SK-N-SH (cell line): Measurements from ENCODE around the gene WWP2. TPM values are rescaled to one million over a fixed set of nuclear protein-coding genes. Genes with fewer than 3 reads are reported as not detected.

Source experiments
- CTCF ChIA-PET: fragments of 300-600, 350-600 bp; formaldehyde crosslinking; extraction: SDS; loops from one replicate; lab custom pipeline; 2021; lab: Yijun Ruan, JAX
- POLR2A ChIA-PET: fragments of 350-600 bp; sonication (Branson Sonifier 250); formaldehyde crosslinking; extraction: SDS; loops from one replicate; lab custom pipeline; 2020; ENCODE audit warnings: antibody characterized with exemption, inconsistent platforms; lab: Yijun Ruan, JAX
- DNase-seq: peaks from one replicate; pipeline ENCODE4 v3.0.0; 2012
- H2AFZ ChIP-seq: fragments of 200-600 bp; sonication (generic); 2 replicates; pipeline ENCODE4 v1.8.1; 2016; ENCODE audit warnings: antibody characterized with exemption, mild to moderate bottlenecking, low read depth
- H3F3A ChIP-seq: fragments of 200-600 bp; sonication (generic); replicated peaks from 2 replicates; pipeline ENCODE3; 2016; ENCODE audit warnings: antibody characterized with exemption, mild to moderate bottlenecking; ENCODE audit not compliant: insufficient read depth
- H3K27ac ChIP-seq, 2 experiments: fragments of 200-500 bp in 1 of 2; fragments of 200-600 bp in 1 of 2; sonication (Bioruptor generic) in 1 of 2; sonication (generic), shearing (Covaris generic) in 1 of 2; 2 replicates each; pipeline versions ENCODE4 v1.5.1 to v1.6.1; 2014 to 2016; ENCODE audit warnings: low read depth in 2 of 2, inconsistent platforms in 1 of 2, low read length in 1 of 2, mild to moderate bottlenecking in 1 of 2, mixed read lengths in 1 of 2
- H3K27me3 ChIP-seq: fragments of 200-600 bp; sonication (generic), shearing (Covaris generic); 2 replicates; pipeline ENCODE4 v1.6.1; 2016; ENCODE audit warnings: mixed run types; ENCODE audit not compliant: insufficient read depth
- H3K36me3 ChIP-seq, 2 experiments: fragments of 200-500 bp in 1 of 2; fragments of 200-600 bp in 1 of 2; sonication (Bioruptor generic) in 1 of 2; sonication (generic) in 1 of 2; replicated peaks in 1 of 2; 2 replicates each; pipeline versions ENCODE3 to v1.5.1; 2014 to 2016; ENCODE audit warnings: low read length in 1 of 2, mild to moderate bottlenecking in 1 of 2; ENCODE audit not compliant: insufficient read depth in 2 of 2, control insufficient read depth in 1 of 2
- H3K4me1 ChIP-seq, 2 experiments: fragments of 200-500 bp in 1 of 2; fragments of 200-600 bp in 1 of 2; sonication (Bioruptor generic) in 1 of 2; sonication (generic), shearing (Covaris generic) in 1 of 2; 2 replicates each; pipeline versions ENCODE4 v1.5.1 to v1.6.1; 2014 to 2016; ENCODE audit warnings: low read depth in 1 of 2, low read length in 1 of 2, mixed run types in 1 of 2; ENCODE audit not compliant: insufficient read depth in 2 of 2, control insufficient read depth in 1 of 2
- H3K4me2 ChIP-seq: fragments of 200-600 bp; sonication (generic), shearing (Covaris generic); 2 replicates; pipeline ENCODE4 v1.6.1; 2017; ENCODE audit warnings: mixed run types
- H3K4me3 ChIP-seq, 2 experiments: fragments of 200-500 bp in 1 of 2; fragments of 200-600 bp in 1 of 2; sonication (Bioruptor generic) in 1 of 2; sonication (generic), shearing (Covaris generic) in 1 of 2; 2 replicates each; pipeline versions ENCODE4 v1.5.1 to v1.8.1; 2014 to 2016; ENCODE audit warnings: low read depth in 2 of 2, inconsistent platforms in 1 of 2, low read length in 1 of 2, mild to moderate bottlenecking in 1 of 2, mixed read lengths in 1 of 2, moderate library complexity in 1 of 2
- H3K79me2 ChIP-seq: fragments of 200-600 bp; sonication (generic); 2 replicates; pipeline ENCODE4 v1.8.1; 2017; ENCODE audit warnings: mild to moderate bottlenecking; ENCODE audit not compliant: insufficient read depth
- H3K9ac ChIP-seq: fragments of 200-600 bp; sonication (generic); 2 replicates; pipeline ENCODE4 v1.6.1; 2017; ENCODE audit warnings: mixed run types
- H3K9me2 ChIP-seq: fragments of 200-600 bp; sonication (generic); 2 replicates; pipeline ENCODE4 v1.6.1; 2017; ENCODE audit warnings: mixed run types
- H3K9me3 ChIP-seq: fragments of 200-600 bp; sonication (generic); 2 replicates; pipeline ENCODE4 v1.6.1; 2017; ENCODE audit warnings: mixed run types, mild to moderate bottlenecking, moderate library complexity
- H4K20me1 ChIP-seq: fragments of 200-600 bp; sonication (generic); 2 replicates; pipeline ENCODE4 v1.6.1; 2017; ENCODE audit warnings: mild to moderate bottlenecking, mixed run types; ENCODE audit not compliant: insufficient read depth
- ELF1 ChIP-seq: IDR thresholded peaks from 2 replicates; pipeline ENCODE4 v1.4.0; 2012
- EP300 ChIP-seq, 2 experiments: IDR thresholded peaks; 2 replicates each; pipeline versions ENCODE4 v1.4.0 to v1.6.1; 2012; ENCODE audit warnings: borderline replicate concordance in 1 of 2, low read depth in 1 of 2, low read length in 1 of 2
- EZH2phosphoT487 ChIP-seq: fragments of 200-600 bp; sonication (generic); IDR thresholded peaks from 2 replicates; pipeline ENCODE4 v1.6.1; 2017; ENCODE audit warnings: low read depth, mixed run types, mild to moderate bottlenecking, antibody characterized with exemption, moderate library complexity, borderline replicate concordance
- FOSL2 ChIP-seq: IDR thresholded peaks from 2 replicates; pipeline ENCODE4 v1.4.0; 2012; ENCODE audit warnings: low read depth, mild to moderate bottlenecking, moderate library complexity, borderline replicate concordance
- GABPA ChIP-seq: IDR thresholded peaks from 2 replicates; pipeline ENCODE4 v1.4.0; 2012; ENCODE audit warnings: low read depth, mild to moderate bottlenecking
- GATA2 ChIP-seq: sonication (generic); formaldehyde crosslinking; IDR thresholded peaks from 2 replicates; pipeline ENCODE4 v1.5.0; 2020; ENCODE audit warnings: mild to moderate bottlenecking, missing genetic modification reagents
- JUND ChIP-seq: IDR thresholded peaks from 2 replicates; pipeline ENCODE4 v1.4.0; 2012
- MXI1 ChIP-seq: IDR thresholded peaks from 2 replicates; pipeline ENCODE4 v1.6.1; 2012; ENCODE audit warnings: mild to moderate bottlenecking, low read depth, low read length, improper control_type of control experiment
- POLR2AphosphoS5 ChIP-seq: IDR thresholded peaks from 2 replicates; pipeline ENCODE4 v1.6.1; 2012; ENCODE audit warnings: low read depth, low read length
- RAD21 ChIP-seq: IDR thresholded peaks from 2 replicates; pipeline ENCODE4 v1.6.1; 2012; ENCODE audit warnings: mild to moderate bottlenecking, low read length
- REST ChIP-seq: IDR thresholded peaks from 2 replicates; pipeline ENCODE4 v1.6.1; 2012; ENCODE audit warnings: mild to moderate bottlenecking, low read depth, low read length, moderate library complexity
- RXRA ChIP-seq: IDR thresholded peaks from 2 replicates; pipeline ENCODE4 v1.4.0; 2012; ENCODE audit warnings: low read depth, mild to moderate bottlenecking, borderline replicate concordance
- SIN3A ChIP-seq: IDR thresholded peaks from 2 replicates; pipeline ENCODE4 v1.6.1; 2012; ENCODE audit warnings: low read depth, mild to moderate bottlenecking, low read length, moderate library complexity, borderline replicate concordance
- TAF1 ChIP-seq: IDR thresholded peaks from 2 replicates; pipeline ENCODE4 v1.6.1; 2012; ENCODE audit warnings: low read depth, mild to moderate bottlenecking, low read length, moderate library complexity, borderline replicate concordance
- TEAD4 ChIP-seq: IDR thresholded peaks from 2 replicates; pipeline ENCODE4 v1.4.0; 2012; ENCODE audit warnings: mild to moderate bottlenecking, borderline replicate concordance; ENCODE audit not compliant: insufficient read depth
- YY1 ChIP-seq: IDR thresholded peaks from 2 replicates; pipeline ENCODE4 v1.4.0; 2012; ENCODE audit warnings: low read depth, mild to moderate bottlenecking
- WGBS: methylation state at CpG from one replicate; pipeline ENCODE4 v1.1.6; 2017; ENCODE audit warnings: low lambda C conversion rate; 5-methylcytosine and 5-hydroxymethylcytosine counted together
- polyA plus RNA-seq, 3 experiments: library from polyadenylated mRNA; depleted of rRNA; stranded (reverse); fragments of >200 nt; gene quantifications; 2 replicates each; pipeline ENCODE4 v1.2.3, GENCODE V29; 2012
- TF ChIP-seq, protein P1 (sequence below): IDR thresholded peaks from 2 replicates; pipeline ENCODE4 v1.4.0; 2012; ENCODE audit warnings: low read depth
- TF ChIP-seq, protein P2 (sequence below): fragments of 150-350 bp; IDR thresholded peaks from 2 replicates; pipeline ENCODE4 v1.6.1; 2017; ENCODE audit warnings: antibody characterized with exemption, low read length, low read depth, borderline replicate concordance
- TF ChIP-seq, protein P3 (sequence below): IDR thresholded peaks from 2 replicates; pipeline ENCODE4; 2012
- TF ChIP-seq, protein P4 (sequence below): fragments of 200-600 bp; sonication (generic); IDR thresholded peaks from 2 replicates; pipeline ENCODE4 v1.6.1; 2017; ENCODE audit warnings: antibody characterized with exemption, mild to moderate bottlenecking, moderate library complexity

Gene WWP2
- polyA plus RNA-seq, 1 of the 3 experiments (the other 2 are of a cell fraction) = 13.3 TPM

DNA sequence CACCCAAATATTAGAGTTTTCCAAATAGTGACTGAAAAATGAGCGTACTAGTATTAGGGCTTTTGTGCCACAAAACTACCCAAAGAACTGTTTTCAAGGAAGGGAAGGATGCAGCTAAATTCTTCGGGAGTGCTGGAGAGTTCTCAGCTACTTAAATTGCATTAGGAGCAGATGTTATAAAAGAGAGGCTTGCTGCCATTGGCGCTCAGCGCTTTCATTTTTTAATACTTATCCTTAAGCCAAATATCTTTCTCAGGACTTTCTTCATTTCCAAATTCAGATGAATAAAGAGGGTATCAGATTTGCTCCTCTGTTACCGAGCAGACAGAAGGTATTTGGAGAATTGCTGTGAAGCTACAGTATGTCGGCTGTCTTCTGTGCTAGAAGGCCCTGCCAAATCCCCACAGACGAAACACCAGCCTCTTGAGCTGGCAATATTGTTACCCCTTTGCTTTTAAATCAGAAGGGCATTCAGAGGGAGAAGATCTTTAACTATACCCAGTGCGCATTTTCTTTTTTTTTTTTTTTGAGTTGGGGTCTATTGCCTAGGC lies 141.8 kb downstream of the WWP2 start:
- H3K9ac ChIP-seq = no peak overlapping the region
- H3F3A ChIP-seq = peaks cover 5% of the 10 kb centered on the region
- H3K4me3 ChIP-seq = no peak overlapping the region
- ChIA-PET POLR2A (no interaction called here), CTCF (interaction anchor here (1.2 to 1.4 kb wide), 2 partner anchors 34 to 107 kb away, joined by 4 read pairs; no protein-coding TSS in a partner anchor)
- H4K20me1 ChIP-seq = no peaks in the 10 kb centered on the region
- H2AFZ ChIP-seq = no peak overlapping the region
- TF ChIP-seq RAD21 (no peak), SIN3A (no peak), YY1 (no peak), TEAD4 (no peak), ELF1 (no peak), TAF1 (no peak), RXRA (no peak), GATA2 (CRISPR knock-in tag) (no peak), MXI1 (no peak), FOSL2 (no peak), EP300 (IDR thresholded peaks at IDR 0.05; ENCODE audit: borderline replicate concordance in 1 of 2, low read depth in 1 of 2, low read length in 1 of 2) (no peak), JUND (no peak), EZH2phosphoT487 (no peak), GABPA (no peak)
- TF ChIP-seq, protein P1, sequence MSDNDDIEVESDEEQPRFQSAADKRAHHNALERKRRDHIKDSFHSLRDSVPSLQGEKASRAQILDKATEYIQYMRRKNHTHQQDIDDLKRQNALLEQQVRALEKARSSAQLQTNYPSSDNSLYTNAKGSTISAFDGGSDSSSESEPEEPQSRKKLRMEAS = no peak
- peaks cover 2 to 5% of the 10 kb centered on the region in 2 experiments for H3K36me3 ChIP-seq
- no peak overlapping the region for H3K27ac ChIP-seq
- H3K9me2 ChIP-seq = no peaks in the 10 kb centered on the region
- H3K4me1 ChIP-seq = no peaks in the 10 kb centered on the region
- DNase-seq = no peak
- H3K27me3 ChIP-seq = no peaks in the 10 kb centered on the region
- H3K79me2 ChIP-seq = no peaks in the 10 kb centered on the region
- H3K9me3 ChIP-seq = no peaks in the 10 kb centered on the region
- 92% methylated on average over 8 of the region's 8 CpGs for WGBS
- H3K4me2 ChIP-seq = no peak overlapping the region

GRCh38 chr16:69904495-69905170 lies 142.5 kb downstream of the WWP2 start:
- 93% methylated on average over 9 of the region's 9 CpGs for WGBS
- H3K79me2 ChIP-seq = no peaks in the 10 kb centered on the region
- peaks cover 4 to 6% of the 10 kb centered on the region in 2 experiments for H3K36me3 ChIP-seq
- ChIA-PET POLR2A (no interaction called here), CTCF (interaction anchor here (1.2 to 1.4 kb wide), 2 partner anchors 33 to 108 kb away, joined by 4 read pairs; no protein-coding TSS in a partner anchor)
- no peak overlapping the region for H3K9ac ChIP-seq
- H3K9me2 ChIP-seq = no peaks in the 10 kb centered on the region
- H3K4me3 ChIP-seq = no peak overlapping the region
- H3K4me2 ChIP-seq = no peak overlapping the region
- H3K27ac ChIP-seq = no peak overlapping the region
- no peak for DNase-seq
- peaks cover 5% of the 10 kb centered on the region for H3F3A ChIP-seq
- TF ChIP-seq FOSL2 (no peak), REST (no peak), RAD21 (no peak), POLR2AphosphoS5 (no peak), SIN3A (no peak)
- TF ChIP-seq, protein P2, sequence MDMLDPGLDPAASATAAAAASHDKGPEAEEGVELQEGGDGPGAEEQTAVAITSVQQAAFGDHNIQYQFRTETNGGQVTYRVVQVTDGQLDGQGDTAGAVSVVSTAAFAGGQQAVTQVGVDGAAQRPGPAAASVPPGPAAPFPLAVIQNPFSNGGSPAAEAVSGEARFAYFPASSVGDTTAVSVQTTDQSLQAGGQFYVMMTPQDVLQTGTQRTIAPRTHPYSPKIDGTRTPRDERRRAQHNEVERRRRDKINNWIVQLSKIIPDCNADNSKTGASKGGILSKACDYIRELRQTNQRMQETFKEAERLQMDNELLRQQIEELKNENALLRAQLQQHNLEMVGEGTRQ = no peak
- TF ChIP-seq, protein P3, sequence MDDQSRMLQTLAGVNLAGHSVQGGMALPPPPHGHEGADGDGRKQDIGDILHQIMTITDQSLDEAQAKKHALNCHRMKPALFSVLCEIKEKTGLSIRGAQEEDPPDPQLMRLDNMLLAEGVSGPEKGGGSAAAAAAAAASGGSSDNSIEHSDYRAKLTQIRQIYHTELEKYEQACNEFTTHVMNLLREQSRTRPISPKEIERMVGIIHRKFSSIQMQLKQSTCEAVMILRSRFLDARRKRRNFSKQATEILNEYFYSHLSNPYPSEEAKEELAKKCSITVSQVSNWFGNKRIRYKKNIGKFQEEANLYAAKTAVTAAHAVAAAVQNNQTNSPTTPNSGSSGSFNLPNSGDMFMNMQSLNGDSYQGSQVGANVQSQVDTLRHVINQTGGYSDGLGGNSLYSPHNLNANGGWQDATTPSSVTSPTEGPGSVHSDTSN = no peak
- TF ChIP-seq, protein P4, sequence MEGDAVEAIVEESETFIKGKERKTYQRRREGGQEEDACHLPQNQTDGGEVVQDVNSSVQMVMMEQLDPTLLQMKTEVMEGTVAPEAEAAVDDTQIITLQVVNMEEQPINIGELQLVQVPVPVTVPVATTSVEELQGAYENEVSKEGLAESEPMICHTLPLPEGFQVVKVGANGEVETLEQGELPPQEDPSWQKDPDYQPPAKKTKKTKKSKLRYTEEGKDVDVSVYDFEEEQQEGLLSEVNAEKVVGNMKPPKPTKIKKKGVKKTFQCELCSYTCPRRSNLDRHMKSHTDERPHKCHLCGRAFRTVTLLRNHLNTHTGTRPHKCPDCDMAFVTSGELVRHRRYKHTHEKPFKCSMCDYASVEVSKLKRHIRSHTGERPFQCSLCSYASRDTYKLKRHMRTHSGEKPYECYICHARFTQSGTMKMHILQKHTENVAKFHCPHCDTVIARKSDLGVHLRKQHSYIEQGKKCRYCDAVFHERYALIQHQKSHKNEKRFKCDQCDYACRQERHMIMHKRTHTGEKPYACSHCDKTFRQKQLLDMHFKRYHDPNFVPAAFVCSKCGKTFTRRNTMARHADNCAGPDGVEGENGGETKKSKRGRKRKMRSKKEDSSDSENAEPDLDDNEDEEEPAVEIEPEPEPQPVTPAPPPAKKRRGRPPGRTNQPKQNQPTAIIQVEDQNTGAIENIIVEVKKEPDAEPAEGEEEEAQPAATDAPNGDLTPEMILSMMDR = no peak
- TF ChIP-seq, all 33 proteins: peak for 0
- no peaks in the 10 kb centered on the region for H4K20me1 ChIP-seq
- no peaks in the 10 kb centered on the region for H3K27me3 ChIP-seq
- H2AFZ ChIP-seq = no peak overlapping the region
- no peaks in the 10 kb centered on the region for H3K9me3 ChIP-seq
- no peaks in the 10 kb centered on the region for H3K4me1 ChIP-seq
